Stimulated activated CD4-positive, alpha-beta T cell treated with anti-CD3 and anti-CD28 coated beads, Interleukin-4, amount 100 ng/mL, for 24 hours (primary cell): ENCODE measurements around the gene EFCAB12.
"Not testable (repeated sequence)": the region's sequence is repeated elsewhere in the genome, so short reads cannot be mapped to it uniquely, and the experiment has no call there.

Experiments
- DNase-seq: peaks from one replicate; pipeline ENCODE4 v3.0.0-alpha.2; 2020

The EFCAB12 gene

DNA sequence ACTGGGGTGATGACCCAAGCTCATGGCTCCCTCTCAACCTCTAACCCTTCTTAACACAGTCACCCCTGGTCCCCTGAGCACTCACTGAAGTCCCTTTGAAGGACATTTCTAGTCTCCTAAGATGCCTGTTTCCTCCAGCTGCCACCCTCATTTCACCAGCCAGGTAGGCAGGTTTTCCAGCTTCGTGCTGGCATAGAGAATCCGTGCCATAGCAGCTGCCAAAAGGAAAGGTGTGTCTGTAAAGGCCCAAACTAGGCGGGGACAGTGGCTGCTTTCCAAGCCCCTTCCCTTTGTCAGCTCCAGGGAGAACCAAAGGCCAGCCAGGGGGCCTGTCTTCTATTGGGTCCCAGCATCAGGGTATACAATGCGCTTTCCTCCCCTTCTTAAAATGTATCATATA, 36.9 kb downstream of the EFCAB12 start:
- not testable (repeated sequence) for DNase-seq

DNA sequence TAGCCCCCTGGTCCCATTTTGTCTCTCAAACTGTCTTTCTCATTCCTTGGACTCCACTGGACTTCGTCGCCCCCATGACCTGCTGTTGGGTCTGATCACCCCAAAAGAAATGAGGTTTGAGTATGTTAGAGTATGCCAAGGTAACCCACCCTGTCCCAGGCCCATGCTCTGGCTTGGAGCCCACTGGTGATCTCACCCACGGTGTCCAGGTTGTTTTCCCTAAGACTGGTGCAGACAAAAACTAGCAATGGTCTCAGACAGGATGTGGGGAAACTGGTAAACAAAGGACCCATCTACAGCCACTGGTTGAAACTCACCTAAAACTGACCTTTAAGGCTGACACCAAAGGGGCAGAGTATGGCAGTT, 38.9 kb downstream of the EFCAB12 start:
- DNase-seq: no peak

DNA sequence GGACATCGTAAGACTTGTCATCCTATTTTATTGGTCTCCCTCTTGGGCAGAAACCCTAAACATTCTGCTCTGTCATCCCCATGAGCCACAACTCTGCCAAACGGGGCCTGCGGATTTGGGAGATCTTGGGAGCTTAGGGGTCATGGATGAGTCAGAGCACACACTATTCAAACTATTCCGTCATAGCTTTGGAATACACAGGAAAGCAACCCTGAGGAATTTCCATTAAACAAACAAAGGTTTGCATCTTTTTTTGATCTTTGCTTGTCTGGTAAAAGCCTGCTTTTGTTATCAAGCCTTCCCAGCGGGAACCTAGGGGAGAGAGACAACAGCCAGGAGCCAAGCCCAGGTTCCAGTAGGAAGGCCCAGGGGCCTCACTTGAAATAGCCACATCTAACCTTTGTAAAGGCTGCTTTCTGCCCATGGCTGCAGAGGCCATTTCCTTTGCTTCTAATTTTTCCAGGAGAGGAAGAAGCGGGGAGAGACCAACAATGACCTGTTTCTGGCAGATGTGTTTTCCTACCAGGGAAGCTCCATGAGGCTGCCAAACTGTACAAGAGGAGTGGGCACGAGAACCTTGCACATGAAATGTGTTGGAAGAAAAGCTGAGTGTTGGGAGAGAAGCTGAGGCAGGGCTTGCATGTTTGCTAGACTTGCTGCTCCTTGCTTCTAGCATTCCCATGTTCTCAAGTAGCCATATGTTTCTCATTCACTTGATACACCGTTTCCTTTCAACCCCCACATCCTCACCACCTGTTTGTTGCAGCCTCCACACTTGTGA, 39.5 kb downstream of the EFCAB12 start:
- not testable (repeated sequence) for DNase-seq

DNA sequence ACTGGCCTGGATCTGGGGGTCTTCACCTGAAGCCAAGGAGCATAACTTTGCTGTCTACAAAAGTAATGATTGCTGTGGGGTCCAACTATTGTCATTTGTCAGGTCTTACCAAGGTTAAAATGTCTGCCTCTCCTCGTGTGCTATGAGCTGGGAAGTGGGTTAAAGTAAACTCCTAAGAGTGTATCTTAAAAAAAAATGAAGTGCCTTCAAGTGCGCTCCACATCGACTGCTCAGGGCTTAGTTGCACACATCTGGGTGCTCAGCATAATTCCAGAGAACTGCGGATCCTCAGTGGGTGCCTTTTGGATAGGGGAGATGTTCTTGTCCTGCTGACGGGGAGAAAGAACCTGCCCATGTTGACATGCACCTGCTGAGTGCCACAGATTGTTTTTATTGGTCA, 40.9 kb downstream of the EFCAB12 start:
- DNase-seq: no peak

DNA sequence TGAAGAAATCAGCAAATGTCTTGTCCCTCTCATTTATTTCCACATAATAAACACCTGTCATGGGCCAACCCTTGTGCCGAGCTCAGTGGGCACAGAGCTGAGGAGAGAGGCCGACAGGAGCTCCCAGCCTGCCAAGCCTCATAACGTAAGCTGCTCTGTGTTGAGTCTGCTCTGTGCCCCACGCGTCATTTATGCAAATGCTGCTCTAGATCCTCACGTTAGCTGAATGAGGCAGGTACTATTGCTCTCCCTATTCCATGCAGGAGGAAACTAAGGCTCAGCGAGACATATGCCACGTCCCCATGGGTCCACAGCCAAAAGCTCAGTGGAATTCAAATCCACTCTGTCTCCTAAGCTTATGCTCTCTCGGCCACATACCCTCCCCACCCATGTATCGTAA, 41.5 kb downstream of the EFCAB12 start:
- DNase-seq: no peak

DNA sequence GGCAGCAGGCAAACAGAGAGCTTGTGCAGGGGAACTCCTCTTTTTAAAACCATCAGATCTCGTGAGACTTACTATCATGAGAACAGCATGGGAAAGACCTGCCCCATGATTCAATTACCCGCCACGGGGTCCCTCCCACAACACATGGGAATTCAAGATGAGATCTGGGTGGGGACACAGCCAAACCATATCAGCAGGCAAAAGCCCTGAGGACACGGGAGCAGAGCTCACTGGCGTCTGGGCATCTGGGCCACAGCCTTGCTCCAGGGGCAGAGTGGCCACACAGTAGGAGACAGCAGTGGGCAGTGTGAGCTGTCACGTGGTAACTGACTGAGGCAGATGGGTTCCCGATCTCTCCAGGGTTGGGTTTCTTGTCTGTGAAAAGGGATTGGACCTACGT, 42.9 kb downstream of the EFCAB12 start:
- not testable (repeated sequence) for DNase-seq

DNA sequence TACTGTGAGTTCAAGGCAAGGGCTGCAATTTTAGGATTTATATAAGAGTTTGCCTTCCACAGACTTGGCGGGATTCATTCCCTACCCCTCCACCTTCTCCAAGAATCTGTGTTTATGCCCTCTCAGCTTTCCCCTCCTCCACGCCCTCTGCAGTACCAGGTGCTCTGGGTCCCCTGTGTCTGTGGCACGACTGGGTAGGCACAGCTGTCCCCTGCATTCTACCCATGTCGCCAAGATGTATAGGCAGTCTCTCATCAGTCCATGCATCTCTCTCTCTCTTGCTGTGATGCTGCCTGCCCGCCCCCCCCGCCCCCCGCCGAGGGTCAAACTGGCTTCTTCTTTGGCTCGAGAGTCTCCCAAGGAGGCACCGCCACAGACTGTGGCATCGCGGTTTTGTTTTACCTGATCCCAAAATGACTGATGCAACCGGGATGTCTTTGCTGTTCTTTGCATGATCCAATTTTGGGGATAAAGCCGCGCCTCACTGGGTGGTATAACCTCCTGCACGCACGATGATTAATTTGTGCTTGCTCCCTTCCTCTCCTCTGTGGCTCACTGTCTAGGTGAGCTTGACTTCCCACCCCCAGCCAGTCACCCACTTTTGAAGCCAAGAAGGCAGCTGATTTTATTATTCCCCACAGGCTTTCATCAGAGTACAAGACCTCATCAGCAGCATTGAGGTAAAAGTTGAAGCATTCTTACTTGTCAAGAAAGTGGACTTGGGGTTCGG, 43.7 kb downstream of the EFCAB12 start:
- no peak for DNase-seq

DNA sequence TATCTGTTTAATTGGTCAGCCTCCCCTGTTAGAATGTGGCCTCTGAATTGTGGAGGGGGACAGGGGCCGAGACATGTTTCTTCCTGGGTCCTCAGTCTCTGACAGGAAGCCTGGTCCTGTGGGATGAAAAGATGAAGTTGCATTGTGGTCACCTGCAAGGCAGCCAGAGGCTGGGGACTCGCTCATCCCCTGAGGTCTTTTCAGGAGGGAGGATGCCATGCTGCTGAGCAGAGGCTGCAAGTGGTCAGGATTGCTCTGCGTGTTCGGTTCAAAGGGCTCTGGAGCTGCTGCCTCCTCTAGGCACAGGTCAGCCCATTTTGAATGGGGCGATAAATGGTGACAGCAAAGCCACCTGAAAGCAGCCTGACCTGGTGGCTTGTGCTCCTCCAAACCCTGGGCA, 44.3 kb downstream of the EFCAB12 start:
- DNase-seq: not testable (repeated sequence)

DNA sequence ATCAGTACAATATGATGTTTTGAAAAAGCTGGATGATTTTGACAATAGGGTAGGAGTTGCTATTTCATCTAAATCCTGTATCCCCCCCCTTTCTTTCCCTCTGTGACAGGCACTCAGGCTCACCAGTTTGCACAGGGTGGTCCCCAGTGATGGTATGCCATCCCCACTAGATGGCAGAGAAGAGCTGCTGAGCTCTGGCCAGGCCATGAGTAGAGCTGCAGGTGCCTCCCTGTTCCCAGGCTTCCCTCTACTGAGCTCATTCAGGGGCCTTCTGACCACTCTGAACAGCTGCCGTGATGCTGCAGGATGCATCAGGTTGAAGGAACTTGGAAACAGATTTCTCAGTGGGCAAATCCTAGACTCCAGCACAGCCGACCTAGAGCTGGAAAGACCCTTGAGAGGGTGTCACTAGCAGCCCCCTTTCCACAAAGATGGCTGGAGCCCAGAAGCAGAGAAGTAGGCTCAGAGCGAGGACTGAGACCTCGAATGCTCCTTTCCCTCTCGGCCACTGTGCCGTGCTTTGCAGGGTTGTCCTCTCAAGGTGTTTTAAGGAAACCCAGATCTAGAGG, 45.1 kb downstream of the EFCAB12 start:
- DNase-seq: peak; percentile 49

DNA sequence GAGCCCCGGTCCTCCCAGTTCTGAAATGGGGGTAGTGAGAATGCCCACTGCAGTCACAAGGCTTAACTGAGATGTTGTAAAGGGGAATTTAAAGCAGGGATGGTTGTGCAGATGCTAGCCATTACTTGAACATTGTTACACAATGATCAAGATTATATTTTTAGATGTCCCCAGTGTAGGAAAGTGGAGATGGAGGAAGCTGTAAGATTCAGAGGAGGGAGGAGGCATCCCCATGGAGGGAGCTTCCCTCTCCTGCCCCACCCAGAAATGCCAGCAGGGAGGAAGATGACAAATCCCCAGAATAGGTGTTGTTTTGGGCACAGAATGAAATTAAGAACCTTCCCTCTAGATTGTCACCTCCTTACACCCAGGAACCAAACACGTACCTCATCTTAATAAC, 46.1 kb downstream of the EFCAB12 start:
- no peak for DNase-seq

DNA sequence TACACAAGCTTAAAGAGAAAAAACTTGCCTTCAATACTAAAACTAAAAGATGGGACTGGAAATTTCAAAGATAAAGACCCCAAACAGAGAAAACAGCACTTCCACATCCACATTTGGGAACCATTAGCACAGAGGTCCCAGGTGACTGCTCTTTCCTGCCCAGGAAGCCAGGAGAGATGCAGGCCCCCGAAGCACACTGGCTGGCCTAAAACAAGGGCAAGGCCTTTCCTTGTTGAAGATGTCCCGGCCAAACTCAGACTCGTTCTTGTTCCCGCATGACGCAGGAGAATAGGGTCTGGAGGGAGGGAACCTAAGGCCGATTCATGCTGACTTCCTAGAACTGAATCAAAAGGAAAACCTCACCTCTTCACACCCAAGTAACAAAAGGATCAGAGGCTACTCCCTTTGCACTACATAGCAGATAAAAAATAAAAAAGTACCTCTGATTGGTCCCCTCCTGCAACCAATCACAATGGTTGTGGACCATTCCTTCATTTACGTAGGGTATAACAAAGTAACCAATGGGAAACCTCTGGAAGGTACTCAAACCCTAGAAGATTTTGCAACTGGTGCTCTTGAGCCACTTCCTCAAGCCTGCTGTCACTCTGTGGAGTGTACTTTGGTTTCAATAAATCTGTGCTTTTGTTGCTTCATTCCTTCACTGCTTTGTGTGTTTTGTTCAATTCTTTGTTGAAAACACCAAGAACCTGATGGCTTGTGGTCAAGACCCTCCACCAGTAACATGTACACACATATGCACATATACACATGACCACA, 48.7 kb downstream of the EFCAB12 start:
- no peak for DNase-seq

DNA sequence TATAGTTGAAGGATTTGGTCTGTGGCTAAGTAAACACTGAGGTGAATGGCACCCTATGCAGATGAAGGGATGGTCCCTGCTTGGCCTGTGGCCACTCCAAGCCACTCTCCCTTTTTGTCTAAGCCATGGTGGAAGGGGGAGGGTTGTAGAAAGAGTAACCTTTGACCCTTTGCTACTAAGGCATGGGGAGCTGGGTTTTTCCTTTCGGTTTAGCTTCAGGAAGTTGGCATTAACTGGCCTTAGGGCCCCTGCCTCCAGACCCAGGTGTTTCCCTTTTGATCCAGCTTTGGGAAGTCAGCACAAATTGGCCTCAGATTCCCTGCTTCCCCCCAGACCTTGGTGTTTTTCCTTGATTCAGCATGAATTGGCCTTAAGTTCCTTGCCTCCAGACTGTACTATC, 49.5 kb downstream of the EFCAB12 start:
- DNase-seq: no peak

DNA sequence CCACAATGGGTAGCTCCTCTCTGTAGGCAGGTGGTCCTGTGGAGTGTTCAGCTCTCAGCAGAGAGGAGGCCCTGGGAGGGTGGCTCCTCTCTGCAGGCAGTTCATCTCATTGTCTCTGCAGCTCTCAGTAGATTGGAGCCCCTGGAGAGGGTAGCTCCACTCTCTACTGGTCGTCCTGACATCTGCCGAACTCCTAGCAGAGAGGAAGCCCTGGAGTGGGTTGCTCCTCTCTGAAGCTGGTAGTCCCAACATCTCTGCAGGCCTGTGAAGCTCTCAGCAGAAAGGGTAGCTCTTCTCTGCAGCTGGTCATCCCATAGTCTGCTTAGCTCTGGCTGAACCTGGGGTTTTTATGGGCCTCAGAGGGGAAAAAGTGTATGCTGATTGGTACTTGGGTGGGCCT, 50.8 kb downstream of the EFCAB12 start:
- DNase-seq: no peak

DNA sequence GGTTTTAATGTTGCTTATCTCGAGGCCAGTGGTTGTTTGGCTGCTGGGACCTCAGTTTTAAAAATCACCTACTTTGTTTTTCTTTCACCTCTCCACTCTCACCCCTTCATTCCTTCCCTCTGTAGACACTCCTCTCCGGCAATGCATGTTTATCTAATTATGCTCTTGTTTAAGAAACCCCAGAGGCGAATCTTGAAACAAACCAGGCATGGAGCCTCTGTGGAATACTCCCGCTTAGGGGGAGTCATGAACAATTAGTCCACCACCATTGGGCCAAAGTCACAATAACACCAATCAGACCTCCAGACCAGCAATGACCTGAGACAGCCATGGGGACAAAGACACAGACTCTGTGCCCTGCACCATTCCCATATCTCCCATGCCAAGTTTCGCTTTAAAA, 53.3 kb downstream of the EFCAB12 start:
- DNase-seq: no peak

DNA sequence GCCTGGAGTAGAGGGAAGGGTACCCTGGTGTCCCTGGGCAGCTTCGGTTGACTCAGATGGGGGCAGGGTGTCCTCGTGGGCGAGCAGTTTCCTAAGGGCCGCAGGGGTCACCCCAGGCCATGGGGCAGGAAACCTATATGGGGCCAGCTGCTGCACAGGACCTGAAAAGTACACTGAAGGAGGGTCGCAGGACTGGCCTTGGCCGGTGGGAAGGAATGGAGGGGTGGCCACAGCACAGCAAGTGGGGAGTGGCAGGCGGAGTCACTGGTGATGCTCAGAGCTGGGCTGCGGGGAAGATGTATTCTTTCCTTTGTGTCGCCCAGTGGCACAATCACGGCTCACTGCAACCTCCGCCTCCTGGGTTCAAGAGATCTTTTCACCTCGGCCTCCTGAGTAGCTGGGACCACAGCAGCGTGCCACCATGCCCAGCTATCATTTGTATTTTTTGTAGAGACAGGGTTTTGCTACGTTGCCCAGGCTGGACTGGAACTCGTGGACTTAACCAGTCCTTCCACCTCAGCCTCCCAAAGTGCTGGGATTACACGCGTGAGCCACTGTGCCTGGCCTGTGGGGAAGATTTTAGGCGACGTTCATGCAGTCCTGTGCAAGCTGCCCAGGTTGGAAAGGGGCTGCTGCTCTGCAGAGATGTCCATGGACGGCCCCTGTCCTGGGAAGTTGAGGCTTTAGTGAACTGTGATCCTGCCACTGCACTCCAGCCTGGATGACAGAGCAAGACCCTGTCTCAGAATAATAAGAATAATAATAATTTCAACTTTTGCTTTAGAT, 57.2 kb downstream of the EFCAB12 start:
- no peak for DNase-seq

DNA sequence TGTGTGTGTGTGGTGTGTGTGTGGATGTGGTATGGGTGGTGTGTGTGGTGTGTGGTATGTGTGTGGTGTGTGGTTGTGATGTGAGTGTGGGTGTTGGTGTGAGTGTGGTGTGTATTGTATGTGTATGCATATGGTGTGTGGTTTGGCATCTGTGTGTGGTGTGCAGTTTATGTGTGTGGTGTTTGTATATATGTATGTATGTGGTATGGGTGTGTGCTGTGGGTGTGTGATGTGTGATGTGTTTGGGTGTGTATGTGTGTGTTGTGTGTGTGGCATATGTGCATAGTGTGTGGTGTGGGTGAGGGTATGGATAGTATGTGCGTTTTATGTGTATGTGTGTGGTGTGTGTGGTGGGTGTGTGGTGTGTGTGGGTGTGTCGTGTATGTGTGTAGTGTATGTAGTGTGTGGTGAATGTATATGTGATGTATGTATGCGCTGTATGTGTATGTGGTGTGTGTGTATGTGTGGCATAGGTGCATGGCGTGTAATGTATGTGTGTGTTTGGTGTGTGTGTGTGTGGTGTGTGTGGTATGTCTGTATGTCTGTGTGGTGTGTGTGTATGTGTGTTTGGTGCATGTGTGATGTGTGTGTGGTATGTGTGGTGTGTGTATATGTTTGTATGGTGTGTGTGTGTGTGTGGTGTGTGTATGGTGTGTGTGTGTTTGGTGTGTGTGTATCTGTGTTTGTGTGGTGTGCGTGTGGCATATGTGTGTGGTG, 58.0 kb downstream of the EFCAB12 start:
- no peak for DNase-seq

DNA sequence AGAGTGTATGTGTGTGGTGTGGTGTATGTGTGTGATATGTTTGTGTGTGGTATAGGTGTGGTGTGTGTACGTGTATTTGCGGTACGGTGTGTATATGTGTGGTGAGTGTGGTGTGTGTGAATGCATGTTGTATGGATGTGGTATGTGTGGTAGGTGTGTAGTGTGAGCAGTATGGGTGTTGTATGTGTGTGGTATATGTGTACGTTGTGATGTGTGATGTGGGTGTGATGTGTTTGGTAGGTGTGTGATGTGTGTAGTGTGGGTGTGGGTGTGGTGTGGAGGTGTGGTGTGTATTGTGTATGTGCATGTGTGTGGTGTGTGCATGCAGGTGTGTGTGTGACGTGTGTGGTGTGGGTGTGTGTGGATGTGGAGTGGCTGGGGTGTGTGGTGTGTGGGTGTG, 58.7 kb downstream of the EFCAB12 start:
- no peak for DNase-seq

DNA sequence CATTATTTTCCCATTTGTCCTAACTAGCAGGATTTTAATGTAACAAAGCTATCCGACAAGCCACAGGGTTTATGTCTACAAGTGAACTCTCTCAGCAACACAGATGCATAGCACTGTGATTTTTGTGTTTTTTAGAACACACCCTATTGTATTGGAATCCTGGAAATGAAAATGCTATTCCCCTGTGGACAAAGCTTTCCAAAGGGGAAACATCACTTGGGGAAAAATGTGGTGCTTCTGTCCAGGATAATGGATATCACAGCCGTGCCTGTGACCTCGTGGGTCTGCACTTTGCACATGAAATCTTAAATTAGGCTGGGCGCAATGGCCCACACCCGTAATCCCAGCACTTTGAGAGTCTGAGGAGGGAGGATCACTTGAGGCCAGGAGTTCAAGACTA, 60.6 kb downstream of the EFCAB12 start:
- no peak for DNase-seq

DNA sequence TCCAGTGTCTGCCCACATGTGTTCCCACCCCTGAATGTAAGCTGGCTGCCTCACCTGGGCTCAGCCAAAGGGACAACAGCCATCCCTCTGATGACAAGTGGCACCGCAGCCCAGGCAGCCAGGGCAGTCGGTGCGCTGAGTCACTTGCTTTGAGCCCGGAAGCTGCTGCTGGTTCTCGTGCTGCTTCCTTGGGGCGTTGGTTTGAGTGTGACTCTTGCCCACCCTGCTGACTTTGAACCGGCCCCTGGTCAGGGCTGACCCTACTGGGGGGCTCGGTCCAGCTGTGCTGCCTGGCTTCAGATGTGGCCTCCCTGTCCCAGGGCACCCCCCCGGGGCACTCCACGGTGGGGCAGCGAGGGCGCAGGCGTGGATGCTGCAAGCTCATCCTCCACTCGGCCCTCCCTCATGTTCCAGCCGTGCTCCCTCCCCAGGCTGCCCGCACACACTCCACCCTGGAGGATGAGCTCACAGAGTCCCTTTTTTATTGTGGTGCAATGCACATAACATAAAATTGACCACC, 62.1 kb downstream of the EFCAB12 start:
- DNase-seq: no peak

DNA sequence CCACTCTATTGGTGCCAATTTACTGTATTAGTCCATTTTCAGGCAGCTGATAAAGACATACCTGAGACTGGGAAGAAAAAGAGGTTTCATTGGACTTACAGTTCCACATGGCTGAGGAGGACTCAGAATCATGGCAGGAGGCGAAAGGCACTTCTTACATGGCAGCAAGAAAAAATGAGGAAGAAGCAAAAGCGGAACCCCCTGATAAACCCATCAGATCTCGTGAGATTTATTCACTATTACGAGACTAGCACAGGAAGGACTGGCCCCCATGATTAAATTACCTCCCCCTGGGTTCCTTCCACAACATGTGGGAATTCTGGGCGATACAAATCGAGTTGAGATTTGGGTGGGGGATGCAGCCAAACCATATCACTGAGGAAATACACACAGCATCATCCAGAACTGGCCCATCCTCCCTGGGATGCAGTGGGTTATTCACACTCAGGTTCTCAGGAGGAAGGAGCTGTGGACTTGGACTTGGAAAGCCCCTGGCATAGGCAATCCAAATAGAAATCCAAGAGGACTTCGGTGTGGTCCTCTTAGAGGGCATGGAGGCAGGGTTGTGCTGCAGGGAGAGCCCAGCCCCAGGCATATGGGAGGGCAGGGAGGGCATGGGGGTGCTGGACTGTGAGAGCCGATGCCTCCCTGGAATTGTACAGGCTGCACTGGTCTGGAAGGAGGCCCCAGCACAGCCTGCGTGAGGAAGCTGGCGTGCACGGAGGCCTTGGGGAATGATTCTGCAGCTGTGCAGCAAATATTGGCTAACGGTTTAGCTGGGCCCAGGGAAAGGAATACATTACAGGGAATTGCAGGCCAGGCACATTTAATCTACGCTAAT, 62.9 kb downstream of the EFCAB12 start:
- no peak for DNase-seq

DNA sequence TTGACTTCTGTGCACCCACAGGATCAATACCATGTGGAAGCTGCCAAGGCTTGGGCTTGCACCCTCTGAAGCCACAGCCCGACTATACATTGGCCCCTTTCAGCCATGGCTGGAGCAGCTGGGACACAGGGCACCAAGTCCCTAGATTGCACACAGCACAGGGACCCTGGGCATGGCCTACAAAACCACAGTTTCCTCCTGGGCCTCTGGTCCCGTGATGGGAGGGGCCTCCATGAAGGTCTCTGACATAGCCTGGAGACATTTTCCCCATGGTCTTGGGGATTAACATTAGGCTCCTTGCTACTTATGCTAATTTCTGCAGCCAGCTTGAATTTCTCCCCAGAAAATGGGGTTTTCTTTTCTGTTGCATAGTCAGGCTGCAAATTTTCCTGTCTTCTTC, 63.6 kb downstream of the EFCAB12 start:
- not testable (repeated sequence) for DNase-seq
